GM19452 (cell line): Measurements from ENCODE around the gene PRPSAP2.

Experiments
- ATAC-seq: cut with Tn5 transposase; IDR thresholded peaks from one replicate; pipeline ENCODE4 v1.9.1; 2021; ENCODE audit not compliant: unreplicated experiment

PRPSAP2 gene

DNA sequence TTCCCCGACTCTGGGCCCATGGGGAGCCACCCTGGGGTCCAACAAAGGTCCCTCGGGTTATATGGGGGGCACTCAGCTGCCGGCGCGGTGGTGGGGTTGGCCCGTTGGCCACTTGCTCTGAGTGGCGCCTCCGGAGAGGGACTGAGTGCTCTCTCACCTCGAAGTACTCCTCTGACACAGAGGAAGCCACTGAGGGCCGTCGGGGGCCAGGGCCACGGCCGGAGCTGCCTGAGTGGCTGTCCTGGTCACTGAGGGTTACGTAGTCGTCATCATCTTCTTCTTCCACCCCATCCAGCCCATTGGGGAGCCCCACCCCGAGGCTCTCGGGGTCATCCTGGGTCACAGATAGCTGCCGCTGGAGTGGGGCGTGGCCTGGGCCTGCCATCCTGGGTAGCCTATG lies 119.7 kb downstream of the PRPSAP2 start:
- ATAC-seq = no peak

DNA sequence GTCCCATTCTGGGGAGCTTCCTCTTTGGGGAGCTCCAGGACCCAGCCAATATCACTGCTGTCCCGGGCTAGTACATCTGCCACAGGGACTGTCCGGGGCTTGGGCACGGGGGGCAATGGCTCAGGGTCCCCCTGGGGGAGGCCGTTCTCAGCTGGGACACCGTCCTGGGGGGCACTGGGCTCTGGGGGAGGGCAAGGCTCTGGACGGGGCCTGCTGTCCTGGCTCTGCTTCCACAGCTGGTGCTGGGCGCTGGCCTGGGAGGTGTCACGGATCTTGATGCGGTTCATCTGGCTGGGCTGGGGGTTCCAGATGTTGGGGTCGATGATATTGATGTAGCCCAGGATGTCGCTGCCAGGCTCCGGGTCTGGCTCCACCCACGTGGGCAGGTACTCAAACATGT lies 120.1 kb downstream of the PRPSAP2 start:
- ATAC-seq = no peak

- ATAC-seq = no peak
Measured at GRCh38 chr17:18978655-18979054, 120.7 kb downstream of the PRPSAP2 start.
